Kidney epithelial cell (primary cell): Measurements from ENCODE around the gene SETBP1. TPM values are rescaled to one million over a fixed set of nuclear protein-coding genes. Genes with fewer than 3 reads are reported as not detected.

Source experiments
- DNase-seq: peaks from one replicate; pipeline ENCODE4 v3.0.0-alpha.2; 2010; ENCODE audit warnings: low read depth
- H3K27me3 ChIP-seq: 2 replicates; pipeline ENCODE4 v1.6.0; 2011; ENCODE audit warnings: low read length; ENCODE audit not compliant: control insufficient read depth, insufficient read depth
- H3K36me3 ChIP-seq: 2 replicates; pipeline ENCODE4 v1.5.1; 2011; ENCODE audit warnings: low read length; ENCODE audit not compliant: control insufficient read depth, insufficient read depth
- H3K4me3 ChIP-seq: 2 replicates; pipeline ENCODE4 v1.5.1; 2011; ENCODE audit warnings: low read depth, mild to moderate bottlenecking, control low read depth, low read length
- total RNA-seq: library from RNA; depleted of rRNA; stranded (reverse); fragments of >200 nt; gene quantifications from 2 replicates; pipeline ENCODE4 v1.2.3, GENCODE V29; 2015
- TF ChIP-seq, protein P1 (sequence below): IDR thresholded peaks from 2 replicates; pipeline ENCODE4 v1.5.1; 2011; ENCODE audit warnings: mild to moderate bottlenecking, moderate library complexity, low read length, control low read depth, inconsistent platforms; ENCODE audit not compliant: insufficient read depth, poor library complexity, severe bottlenecking

Gene SETBP1
- total RNA-seq, 1 donor from 2014 or later: 2.9 TPM

DNA sequence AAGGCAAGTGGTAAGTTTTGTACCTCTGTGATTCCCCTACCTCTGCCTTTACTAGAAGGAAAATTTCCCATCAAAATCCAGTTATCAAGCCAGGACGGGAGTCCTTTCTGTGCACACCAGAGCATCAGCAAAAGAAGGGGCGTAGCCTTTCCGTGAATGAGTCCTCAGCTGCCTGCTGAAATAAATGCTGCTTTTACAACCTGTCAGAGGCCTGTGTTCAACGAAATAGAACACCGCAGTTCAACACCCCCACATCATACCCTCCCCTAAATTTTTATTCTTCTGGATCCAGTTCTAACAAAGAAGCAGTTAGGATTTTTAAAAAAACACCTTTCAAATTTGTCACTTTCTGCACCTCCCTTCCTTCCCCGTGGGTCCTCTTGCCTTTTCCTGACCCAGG is 135.8 kb downstream of the SETBP1 start:
- H3K4me3 ChIP-seq: no peak overlapping the region
- no peaks in the 10 kb centered on the region for H3K27me3 ChIP-seq
- no peaks in the 10 kb centered on the region for H3K36me3 ChIP-seq
- DNase-seq: no peak
- TF ChIP-seq, protein P1, sequence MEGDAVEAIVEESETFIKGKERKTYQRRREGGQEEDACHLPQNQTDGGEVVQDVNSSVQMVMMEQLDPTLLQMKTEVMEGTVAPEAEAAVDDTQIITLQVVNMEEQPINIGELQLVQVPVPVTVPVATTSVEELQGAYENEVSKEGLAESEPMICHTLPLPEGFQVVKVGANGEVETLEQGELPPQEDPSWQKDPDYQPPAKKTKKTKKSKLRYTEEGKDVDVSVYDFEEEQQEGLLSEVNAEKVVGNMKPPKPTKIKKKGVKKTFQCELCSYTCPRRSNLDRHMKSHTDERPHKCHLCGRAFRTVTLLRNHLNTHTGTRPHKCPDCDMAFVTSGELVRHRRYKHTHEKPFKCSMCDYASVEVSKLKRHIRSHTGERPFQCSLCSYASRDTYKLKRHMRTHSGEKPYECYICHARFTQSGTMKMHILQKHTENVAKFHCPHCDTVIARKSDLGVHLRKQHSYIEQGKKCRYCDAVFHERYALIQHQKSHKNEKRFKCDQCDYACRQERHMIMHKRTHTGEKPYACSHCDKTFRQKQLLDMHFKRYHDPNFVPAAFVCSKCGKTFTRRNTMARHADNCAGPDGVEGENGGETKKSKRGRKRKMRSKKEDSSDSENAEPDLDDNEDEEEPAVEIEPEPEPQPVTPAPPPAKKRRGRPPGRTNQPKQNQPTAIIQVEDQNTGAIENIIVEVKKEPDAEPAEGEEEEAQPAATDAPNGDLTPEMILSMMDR: no peak

DNA sequence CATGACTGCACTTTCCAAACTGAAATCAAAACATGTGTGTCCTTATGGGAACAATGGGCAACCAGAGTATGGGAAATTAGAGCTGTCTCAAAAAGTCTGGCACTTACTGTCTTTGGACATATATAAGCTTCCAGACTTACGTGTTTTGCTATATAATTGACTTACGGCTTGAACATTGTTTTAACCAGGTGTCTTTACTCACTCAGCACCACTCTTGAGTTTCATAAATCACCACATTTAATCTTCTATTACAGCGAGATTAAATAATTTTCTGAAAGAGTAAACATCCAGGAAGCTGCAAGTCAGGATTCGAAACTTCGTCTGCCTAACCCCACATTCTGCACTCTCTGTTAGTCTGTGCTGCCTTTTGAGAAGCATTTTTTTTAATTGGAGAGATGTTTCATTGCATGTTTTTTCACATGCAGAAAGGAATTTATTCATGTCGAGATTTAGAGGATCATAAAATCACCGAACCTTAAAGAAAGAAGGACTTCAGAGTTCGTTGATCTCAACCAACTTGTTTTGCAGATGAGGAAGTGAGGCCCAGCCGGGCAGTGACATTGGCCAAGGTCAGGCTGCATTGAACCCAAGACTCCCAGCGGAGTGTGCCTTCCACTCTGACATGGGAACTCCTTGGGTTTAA is 137.3 kb downstream of the SETBP1 start:
- H3K36me3 ChIP-seq: no peaks in the 10 kb centered on the region
- DNase-seq: no peak
- TF ChIP-seq, protein P1: no peak
- H3K27me3 ChIP-seq: no peaks in the 10 kb centered on the region
- no peak overlapping the region for H3K4me3 ChIP-seq

DNA sequence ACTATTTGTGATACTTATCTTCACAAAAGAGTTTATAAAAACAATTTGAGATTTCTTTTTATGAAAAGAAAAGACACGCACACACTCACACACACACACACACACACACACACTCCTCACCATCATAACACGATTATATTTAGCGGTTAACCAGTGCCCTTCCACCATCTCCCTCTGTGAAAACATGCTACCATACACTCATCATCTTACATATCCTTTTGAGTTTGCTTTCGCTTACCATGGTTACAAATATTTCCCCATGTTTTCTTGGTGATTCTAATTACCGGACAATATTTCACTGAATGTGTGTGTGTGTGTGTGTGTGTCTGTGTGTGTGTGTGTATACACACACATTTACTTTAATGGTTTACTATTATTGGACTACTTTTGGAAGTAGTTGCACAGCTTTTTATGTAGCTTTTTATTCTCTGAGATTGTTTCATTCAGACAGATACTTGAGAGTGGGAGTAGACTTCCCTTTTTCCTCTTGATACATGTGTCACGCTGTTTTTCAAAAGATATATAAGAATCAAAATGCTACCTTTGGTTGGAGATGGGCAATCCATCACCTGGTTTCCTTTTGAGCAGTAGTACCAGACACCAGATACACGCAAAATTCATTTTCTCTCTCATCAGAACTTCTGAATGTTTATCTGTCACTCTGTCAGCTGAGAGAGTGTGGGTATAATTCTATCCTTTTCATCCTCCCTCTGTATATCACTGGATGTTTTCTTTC is 138.1 kb downstream of the SETBP1 start:
- TF ChIP-seq, protein P1: no peak
- Histone ChIP-seq H3K4me3 (no peak overlapping the region), H3K36me3 (no peaks in the 10 kb centered on the region), H3K27me3 (no peaks in the 10 kb centered on the region)
- no peak for DNase-seq

DNA sequence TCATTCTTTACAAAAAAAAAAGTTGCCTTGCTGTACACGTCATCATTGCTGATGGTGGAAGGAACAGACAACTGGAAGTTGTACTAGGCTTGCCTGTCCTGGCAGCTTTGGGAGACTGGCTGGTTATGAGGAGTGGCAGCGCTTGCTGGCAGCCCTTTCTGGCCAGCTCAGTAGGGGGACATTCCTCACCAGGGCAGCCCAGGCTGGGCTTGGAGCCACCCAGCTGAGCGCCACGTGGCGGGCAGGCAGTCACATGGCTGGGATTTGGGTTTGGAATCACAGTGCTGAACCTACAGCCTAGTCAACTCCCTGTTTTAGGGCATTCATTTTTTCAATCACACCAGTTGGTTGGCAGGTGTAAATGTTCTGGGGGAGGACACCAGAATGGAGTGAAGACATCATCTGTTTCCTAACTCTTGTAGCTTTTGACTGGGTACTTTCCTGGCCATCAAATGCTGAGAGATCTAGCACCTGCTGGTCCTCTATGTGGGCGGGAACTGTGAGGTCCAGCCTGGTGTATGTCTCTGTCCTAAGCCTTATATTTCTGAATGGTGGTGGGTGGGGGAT is 139.3 kb downstream of the SETBP1 start:
- no peak overlapping the region for H3K4me3 ChIP-seq
- TF ChIP-seq, protein P1: no peak
- no peak for DNase-seq
- H3K27me3 ChIP-seq: no peaks in the 10 kb centered on the region
- H3K36me3 ChIP-seq: no peaks in the 10 kb centered on the region

DNA sequence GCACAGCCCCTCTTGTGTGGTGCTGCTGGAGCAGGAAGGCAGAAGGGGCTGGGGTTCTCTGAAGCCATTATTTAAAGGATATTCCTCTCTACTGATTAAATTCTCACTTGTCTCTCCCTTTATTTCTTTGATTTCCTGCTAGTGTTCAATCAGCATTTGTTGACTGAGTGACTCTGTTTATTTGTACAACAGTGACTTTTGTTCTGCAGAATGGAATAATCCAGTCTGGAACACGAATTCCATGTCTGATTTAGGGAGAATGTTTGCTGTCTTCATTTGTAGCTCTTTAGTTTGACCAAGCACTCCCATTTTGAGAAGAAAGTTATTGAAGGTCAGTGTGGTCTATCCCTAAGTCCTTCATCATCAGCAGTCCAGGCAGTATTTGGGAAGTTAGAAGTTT is 141.2 kb downstream of the SETBP1 start:
- H3K27me3 ChIP-seq: no peaks in the 10 kb centered on the region
- no peak for DNase-seq
- TF ChIP-seq, protein P1: no peak
- no peaks in the 10 kb centered on the region for H3K36me3 ChIP-seq
- H3K4me3 ChIP-seq: no peak overlapping the region
